ENCODE measurements around the gene PTK6. TPM values are rescaled to one million over a fixed set of nuclear protein-coding genes. Genes with fewer than 3 reads are reported as not detected.

Gene PTK6
- total RNA-seq, 4 donors from 2014 or later, result 90.5 to 147 (median 103) TPM

- H3K36me3 ChIP-seq, result peaks cover 0 to 15% (median 5%) of the 10 kb centered on the region in 4 donors
- in situ Hi-C loops (cut with MboI; ENCODE audit: low pct_ligation_motif_present in 1 of 4, low pct_unique_long_range_greater_than_20kb in 1 of 4, low sequenced_read_pairs in 3 of 4) (no loop called here), intact Hi-C loops (cut with DNase I; ENCODE audit: low total_unique reads) (no loop called here)
- peaks cover 0 to 5% (median 5%) of the 10 kb centered on the region in 4 donors for H3K4me1 ChIP-seq
- H3K9me3 ChIP-seq, result no peaks in the 10 kb centered on the region
- no peak for TF ChIP-seq POLR2A (IDR thresholded peaks at IDR 0.05)
- no peak for TF ChIP-seq POLR2AphosphoS5 (IDR thresholded peaks at IDR 0.05)
- TF ChIP-seq EP300 (IDR thresholded peaks at IDR 0.05; ENCODE audit: low read depth), result no peak
- no peak for TF ChIP-seq CTCF (IDR thresholded peaks at IDR 0.05)
- DNase-seq, result no peak
- 81% methylated on average over 12 of the region's 14 CpGs; no CpG with 5 or more reads in 1 of the 2 donors for WGBS, 2 donors (ENCODE audit: low coverage in 1 of 2)
- H3K27me3 ChIP-seq, result peaks cover 11% of the 10 kb centered on the region
- no peak overlapping the region for H3K27ac ChIP-seq
- H3K4me3 ChIP-seq, result no peak overlapping the region
Observed at GRCh38 chr20:63558804-63559484, 21.8 kb upstream of the PTK6 start.

DNA sequence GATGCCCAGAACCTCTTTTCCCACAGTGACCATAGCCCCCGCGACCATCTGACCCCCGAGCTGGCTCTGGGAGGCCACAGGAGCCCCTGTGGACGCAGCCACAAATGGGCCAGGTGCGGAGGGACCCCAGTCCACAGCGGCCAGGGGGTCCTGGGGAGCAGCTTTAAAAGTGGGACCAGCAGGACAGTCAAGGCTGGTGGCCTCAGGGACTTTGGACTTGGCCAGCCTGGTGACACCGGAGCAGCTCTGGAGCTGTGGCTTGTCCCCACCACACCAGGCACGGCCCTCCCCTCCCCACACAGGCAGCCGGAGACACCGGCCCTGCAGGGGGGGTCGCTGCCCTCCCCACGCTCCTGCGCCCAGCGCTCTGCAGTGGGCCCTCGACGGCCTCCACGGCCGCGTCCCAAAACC lies 20.3 kb upstream of the PTK6 start:
- intact Hi-C loops (cut with DNase I; ENCODE audit: low total_unique reads), result no loop called here
- TF ChIP-seq EP300 (IDR thresholded peaks at IDR 0.05; ENCODE audit: low read depth) (no peak), CTCF (IDR thresholded peaks at IDR 0.05) (no peak), POLR2AphosphoS5 (IDR thresholded peaks at IDR 0.05) (no peak), POLR2A (IDR thresholded peaks at IDR 0.05) (no peak)

GRCh38 chr20:63556873-63557478 lies 19.8 kb upstream of the PTK6 start:
- DNase-seq, result no peak
- 78% methylated on average over 23 of the region's 23 CpGs; no CpG with 5 or more reads in 1 of the 2 donors for WGBS, 2 donors (ENCODE audit: low coverage in 1 of 2)
- Histone ChIP-seq H3K36me3 (peaks cover 0 to 10% (median 3%) of the 10 kb centered on the region in 4 donors), H3K4me3 (no peak overlapping the region), H3K27ac (no peak overlapping the region), H3K9me3 (no peaks in the 10 kb centered on the region), H3K27me3 (peaks cover 16% of the 10 kb centered on the region), H3K4me1 (peaks cover 0 to 18% (median 10%) of the 10 kb centered on the region in 4 donors)
- intact Hi-C loops (cut with DNase I; ENCODE audit: low total_unique reads) (no loop called here), in situ Hi-C loops (cut with MboI; ENCODE audit: low pct_ligation_motif_present in 1 of 4, low pct_unique_long_range_greater_than_20kb in 1 of 4, low sequenced_read_pairs in 3 of 4) (no loop called here)
- no peak for TF ChIP-seq POLR2AphosphoS5 (IDR thresholded peaks at IDR 0.05)
- no peak for TF ChIP-seq EP300 (IDR thresholded peaks at IDR 0.05; ENCODE audit: low read depth)
- TF ChIP-seq POLR2A (IDR thresholded peaks at IDR 0.05), result no peak
- TF ChIP-seq CTCF (IDR thresholded peaks at IDR 0.05), result no peak

More for the DNA sequence above, 20.3 kb upstream of the PTK6 start:
- Histone ChIP-seq H3K4me1 (peaks cover 0 to 18% (median 10%) of the 10 kb centered on the region in 4 donors), H3K4me3 (no peak overlapping the region), H3K36me3 (peaks cover 0 to 14% (median 5%) of the 10 kb centered on the region in 4 donors), H3K27me3 (peaks cover 16% of the 10 kb centered on the region), H3K9me3 (no peaks in the 10 kb centered on the region), H3K27ac (no peak overlapping the region)
- no peak for DNase-seq
- 93% methylated on average over 14 of the region's 19 CpGs; no CpG with 5 or more reads in 1 of the 2 donors for WGBS, 2 donors (ENCODE audit: low coverage in 1 of 2)
- in situ Hi-C loops (cut with MboI; ENCODE audit: low pct_ligation_motif_present in 1 of 4, low pct_unique_long_range_greater_than_20kb in 1 of 4, low sequenced_read_pairs in 3 of 4), result no loop called here

GRCh38 chr20:63555661-63556381 lies 18.6 kb upstream of the PTK6 start:
- H3K4me3 ChIP-seq, result no peak overlapping the region
- TF ChIP-seq EP300 (IDR thresholded peaks at IDR 0.05; ENCODE audit: low read depth) (no peak), POLR2A (IDR thresholded peaks at IDR 0.05) (no peak), POLR2AphosphoS5 (IDR thresholded peaks at IDR 0.05) (no peak), CTCF (IDR thresholded peaks at IDR 0.05) (no peak)
- WGBS, 2 donors (ENCODE audit: low coverage in 1 of 2), result 81% methylated on average over 30 of the region's 45 CpGs; no CpG with 5 or more reads in 1 of the 2 donors
- peaks cover 0 to 18% (median 10%) of the 10 kb centered on the region in 4 donors for H3K4me1 ChIP-seq
- no peaks in the 10 kb centered on the region for H3K9me3 ChIP-seq
- H3K27me3 ChIP-seq, result peaks cover 20% of the 10 kb centered on the region
- in situ Hi-C loops (cut with MboI; ENCODE audit: low pct_ligation_motif_present in 1 of 4, low pct_unique_long_range_greater_than_20kb in 1 of 4, low sequenced_read_pairs in 3 of 4) (no loop called here), intact Hi-C loops (cut with DNase I; ENCODE audit: low total_unique reads) (no loop called here)
- no peak for DNase-seq
- peaks cover 0 to 9% (median 3%) of the 10 kb centered on the region in 4 donors for H3K36me3 ChIP-seq
- no peak overlapping the region for H3K27ac ChIP-seq

All from transverse colon (tissue), 4 donors.